Ovary (tissue), 3 donors: ENCODE data around the gene CCDC71L.

Source experiments
- POLR2A ChIP-seq: fragments of 450-650 bp; IDR thresholded peaks from one replicate; pipeline ENCODE4 v1.6.1; 2017; ENCODE audit warnings: antibody characterized with exemption, mild to moderate bottlenecking, moderate library complexity
- TF ChIP-seq, protein P1 (sequence below), 3 donors: fragments of 450-650 bp in 2 of 3; fragments of 200-600 bp in 1 of 3; IDR thresholded peaks; one replicate each; pipeline versions ENCODE4 v1.5.1 to v1.8.0; 2016 to 2022; ENCODE audit warnings: antibody characterized with exemption in 3 of 3, mild to moderate bottlenecking in 1 of 3
- donor health status: DM: no; HTN: no; CAD: no.

DNA sequence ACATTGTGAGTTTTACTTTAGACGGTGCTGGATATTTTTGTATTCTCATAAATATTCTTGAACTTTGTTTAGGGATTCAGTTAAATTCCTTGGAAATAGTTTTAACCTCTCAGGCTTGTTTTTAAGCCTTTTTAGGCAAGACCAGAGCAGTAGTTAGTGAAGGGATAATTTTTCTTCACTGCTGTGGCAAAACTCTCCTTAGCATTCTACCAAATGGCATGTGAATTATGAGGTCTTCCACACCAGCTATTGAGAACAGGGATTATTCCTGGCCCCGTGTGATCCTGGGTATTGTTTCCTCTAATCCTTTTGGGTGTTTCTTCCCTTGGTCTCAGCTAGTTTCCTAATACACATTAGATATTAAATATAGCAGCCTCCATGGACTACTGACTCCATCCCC lies 46.2 kb downstream of the CCDC71L start:
- TF ChIP-seq, protein P1, sequence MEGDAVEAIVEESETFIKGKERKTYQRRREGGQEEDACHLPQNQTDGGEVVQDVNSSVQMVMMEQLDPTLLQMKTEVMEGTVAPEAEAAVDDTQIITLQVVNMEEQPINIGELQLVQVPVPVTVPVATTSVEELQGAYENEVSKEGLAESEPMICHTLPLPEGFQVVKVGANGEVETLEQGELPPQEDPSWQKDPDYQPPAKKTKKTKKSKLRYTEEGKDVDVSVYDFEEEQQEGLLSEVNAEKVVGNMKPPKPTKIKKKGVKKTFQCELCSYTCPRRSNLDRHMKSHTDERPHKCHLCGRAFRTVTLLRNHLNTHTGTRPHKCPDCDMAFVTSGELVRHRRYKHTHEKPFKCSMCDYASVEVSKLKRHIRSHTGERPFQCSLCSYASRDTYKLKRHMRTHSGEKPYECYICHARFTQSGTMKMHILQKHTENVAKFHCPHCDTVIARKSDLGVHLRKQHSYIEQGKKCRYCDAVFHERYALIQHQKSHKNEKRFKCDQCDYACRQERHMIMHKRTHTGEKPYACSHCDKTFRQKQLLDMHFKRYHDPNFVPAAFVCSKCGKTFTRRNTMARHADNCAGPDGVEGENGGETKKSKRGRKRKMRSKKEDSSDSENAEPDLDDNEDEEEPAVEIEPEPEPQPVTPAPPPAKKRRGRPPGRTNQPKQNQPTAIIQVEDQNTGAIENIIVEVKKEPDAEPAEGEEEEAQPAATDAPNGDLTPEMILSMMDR (IDR thresholded peaks at IDR 0.05) = no peak
- no peak for TF ChIP-seq POLR2A
